Right lobe of liver (tissue), 6 donors: ENCODE data around the gene GPRC5B. TPM values are rescaled to one million over a fixed set of nuclear protein-coding genes. Genes with fewer than 3 reads are reported as not detected.

Experiments used
- ATAC-seq, 4 donors: fragments of 200-7000 bp; cut with Tn5 transposase; one replicate each; pipeline ENCODE4 v1.9.1; 2020; ENCODE audit warnings: mild to moderate bottlenecking in 4 of 4, moderate library complexity in 4 of 4
- DNase-seq, 3 donors: peaks; one replicate each; pipeline ENCODE4 v3.0.0-alpha.2; 2020
- H3K27ac ChIP-seq, 3 donors: fragments of 200-600 bp; one replicate each; pipeline ENCODE4 v1.8.0; 2022
- H3K27me3 ChIP-seq, 2 donors: fragments of 200-600 bp; one replicate each; pipeline ENCODE4 v1.8.0; 2022
- H3K36me3 ChIP-seq, 4 donors: fragments of 200-600 bp; sonication (generic) in 1 of 4; one replicate each; pipeline versions ENCODE4 v1.5.1 to v1.8.0; 2017 to 2022; ENCODE audit warnings: control low read depth in 1 of 4
- H3K4me1 ChIP-seq, 4 donors: fragments of 200-600 bp; sonication (generic) in 1 of 4; one replicate each; pipeline versions ENCODE4 v1.5.1 to v1.8.0; 2017 to 2022; ENCODE audit warnings: control low read depth in 1 of 4
- H3K4me3 ChIP-seq, 3 donors: fragments of 200-600 bp; one replicate each; pipeline ENCODE4 v1.8.0; 2022
- H3K9me3 ChIP-seq, 4 donors: fragments of 200-600 bp; sonication (generic) in 1 of 4; one replicate each; pipeline versions ENCODE4 v1.5.1 to v1.8.0; 2017 to 2022; ENCODE audit warnings: control low read depth in 1 of 4
- CTCF ChIP-seq, 4 donors: fragments of 200-600 bp in 3 of 4; fragments of 450-650 bp in 1 of 4; IDR thresholded peaks; one replicate each; pipeline versions ENCODE4 v1.5.1 to v1.8.0; 2016 to 2022; ENCODE audit warnings: antibody characterized with exemption in 4 of 4, mild to moderate bottlenecking in 2 of 4
- POLR2A ChIP-seq: fragments of 450-650 bp; IDR thresholded peaks from one replicate; pipeline ENCODE4 v1.6.1; 2017; ENCODE audit warnings: antibody characterized with exemption, mild to moderate bottlenecking
- WGBS: methylation state at CpG from one replicate; pipeline ENCODE4 v1.1.6; 2018; ENCODE audit warnings: low coverage, low lambda C conversion rate; ENCODE audit not compliant: insufficient coverage; ENCODE audit errors: missing lambda C conversion rate; 5-methylcytosine and 5-hydroxymethylcytosine counted together
- intact Hi-C, 2 donors: fragments of 100-400 bp; cut with DNase I; formaldehyde crosslinking; loops; one replicate each; pipeline versions ENCODE4 v1.11.2 to v1.14.1; 2022
- total RNA-seq, 6 experiments: library from RNA; depleted of rRNA in 2 of 6; stranded (reverse); fragments of >200 nt in 2 of 6; fragmentation: NEBNext Ultra II Directional in 3 of 6; extraction: Animal tissue kit (Norgen Biotek cat#: 25700) in 3 of 6; gene quantifications; one replicate each; pipeline versions ENCODE4 v1.1.0 to v1.2.4, GENCODE V29; 2016 to 2023
- donor health status: DM: no; HTN: yes; CAD: no.
- donor health status: DM: no; HTN: no; CAD: no.
- donor health status: DM: no; HTN: no; CAD: no.
- donor health status: DM: no; HTN: yes; CAD: no.
- donor health status: DM: no; HTN: yes; CAD: no.

GPRC5B gene
- total RNA-seq, 6 experiments from 2014 or later: 2.6 to 20.8 (median 5.1) TPM

DNA sequence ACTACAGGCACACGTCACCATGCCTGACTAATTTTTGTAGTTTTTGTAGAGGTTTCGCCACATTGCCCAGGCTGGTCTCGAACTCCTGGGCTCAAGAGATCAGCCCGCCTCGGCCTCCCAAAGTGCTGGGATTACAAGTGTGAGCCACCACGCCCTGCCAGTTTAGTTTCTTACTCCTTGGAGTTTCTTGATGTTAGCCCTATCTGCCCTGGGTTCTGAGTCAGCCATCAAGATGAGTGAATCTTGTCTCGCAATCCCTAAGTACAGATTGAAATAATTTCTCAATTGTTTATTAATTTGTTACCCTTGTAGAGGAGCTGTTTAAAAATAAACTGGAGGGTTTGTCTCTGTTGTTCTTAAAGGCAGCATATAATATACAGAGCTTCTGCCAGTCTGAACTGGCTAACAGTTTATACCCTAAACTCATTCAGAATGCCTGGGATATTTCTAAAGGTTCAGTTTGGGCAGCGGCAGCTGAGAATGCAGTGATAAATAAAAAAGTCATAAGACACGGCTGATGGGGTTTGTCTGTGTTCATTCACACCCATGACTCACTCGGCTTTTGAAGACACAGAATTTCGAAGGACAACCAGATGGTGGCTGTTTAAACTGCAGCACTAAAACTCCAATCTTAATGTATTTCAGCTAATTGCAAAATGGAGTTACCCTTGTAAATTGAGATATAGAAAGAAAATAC lies 39.6 kb downstream of the GPRC5B start:
- DNase-seq: no peak

GRCh38 chr16:19843371-19843770 lies 41.3 kb downstream of the GPRC5B start:
- TF ChIP-seq CTCF (IDR thresholded peaks at IDR 0.05): no peak
- TF ChIP-seq POLR2A: no peak
- Histone ChIP-seq H3K27me3 (no peaks in the 10 kb centered on the region), H3K4me3 (no peak overlapping the region), H3K4me1 (no peaks in the 10 kb centered on the region), H3K9me3 (no peaks in the 10 kb centered on the region), H3K27ac (no peak overlapping the region), H3K36me3 (no peaks in the 10 kb centered on the region)
- intact Hi-C loops: no loop called here
- WGBS: 100% methylated on average over 1 of the region's 1 CpG
- ATAC-seq: no peak
- DNase-seq: no peak

More for the DNA sequence above, 39.6 kb downstream of the GPRC5B start:
- H3K4me1 ChIP-seq: no peaks in the 10 kb centered on the region
- no peak for ATAC-seq
- no peaks in the 10 kb centered on the region for H3K36me3 ChIP-seq
- no peak overlapping the region for H3K27ac ChIP-seq
- no peak overlapping the region for H3K4me3 ChIP-seq
- intact Hi-C loops: no loop called here
- no peaks in the 10 kb centered on the region for H3K27me3 ChIP-seq
- no peak for TF ChIP-seq CTCF (IDR thresholded peaks at IDR 0.05)
- no peak for TF ChIP-seq POLR2A
- H3K9me3 ChIP-seq: no peaks in the 10 kb centered on the region
- 74% methylated on average over 7 of the region's 11 CpGs for WGBS

GRCh38 chr16:19842426-19843157 lies 42.1 kb downstream of the GPRC5B start:
- DNase-seq: no peak
- no peak for TF ChIP-seq POLR2A
- no peak for TF ChIP-seq CTCF (IDR thresholded peaks at IDR 0.05)
- no peaks in the 10 kb centered on the region for H3K36me3 ChIP-seq
- H3K27ac ChIP-seq: no peak overlapping the region
- no peak for ATAC-seq
- intact Hi-C loops: no loop called here
- H3K4me3 ChIP-seq: no peak overlapping the region
- WGBS: 51% methylated on average over 6 of the region's 6 CpGs
- H3K4me1 ChIP-seq: no peaks in the 10 kb centered on the region
- no peaks in the 10 kb centered on the region for H3K9me3 ChIP-seq
- H3K27me3 ChIP-seq: no peaks in the 10 kb centered on the region

DNA sequence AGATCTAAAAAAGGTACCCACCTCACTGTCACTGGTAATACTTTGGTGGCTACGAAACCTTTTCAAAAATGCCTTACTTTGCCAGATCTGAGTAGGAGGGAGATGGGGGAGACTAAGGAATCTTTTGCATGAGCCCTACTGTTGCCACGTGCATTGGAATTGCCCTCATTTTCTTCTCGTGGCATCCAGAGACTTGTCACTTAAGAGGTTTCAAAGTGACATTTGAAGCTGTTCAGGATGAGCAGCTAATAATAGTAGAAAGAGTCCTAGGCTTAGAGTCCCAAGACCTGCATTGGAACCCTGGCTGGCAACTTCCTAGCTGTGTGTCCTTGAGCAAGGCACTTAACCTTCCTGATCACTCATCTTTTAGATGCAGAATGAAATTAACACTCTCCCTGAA lies 43.5 kb downstream of the GPRC5B start:
- TF ChIP-seq POLR2A (no peak), CTCF (IDR thresholded peaks at IDR 0.05) (no peak)
- H3K9me3 ChIP-seq: no peaks in the 10 kb centered on the region
- WGBS: 88% methylated on average over 3 of the region's 3 CpGs
- no peak overlapping the region for H3K4me3 ChIP-seq
- no peaks in the 10 kb centered on the region for H3K27me3 ChIP-seq
- DNase-seq (no peak), ATAC-seq (no peak)
- intact Hi-C loops: no loop called here
- no peaks in the 10 kb centered on the region for H3K36me3 ChIP-seq
- H3K27ac ChIP-seq: no peak overlapping the region
- no peaks in the 10 kb centered on the region for H3K4me1 ChIP-seq
